Body of pancreas (tissue), 4 donors: Measurements from ENCODE around the gene CNTNAP1.

Source experiments
- POLR2A ChIP-seq, 3 donors: fragments of 450-650 bp; IDR thresholded peaks; one replicate each; pipeline ENCODE4 v1.6.1; 2016; ENCODE audit warnings: antibody characterized with exemption in 3 of 3, mild to moderate bottlenecking in 2 of 3
- TF ChIP-seq, protein P1 (sequence below), 7 experiments: fragments of 450-650 bp in 4 of 7; fragments of 200-600 bp in 3 of 7; sonication (generic) in 3 of 7; IDR thresholded peaks; one replicate each; pipeline ENCODE4 v1.5.1; 2016 to 2019; ENCODE audit warnings: antibody characterized with exemption in 7 of 7

DNA sequence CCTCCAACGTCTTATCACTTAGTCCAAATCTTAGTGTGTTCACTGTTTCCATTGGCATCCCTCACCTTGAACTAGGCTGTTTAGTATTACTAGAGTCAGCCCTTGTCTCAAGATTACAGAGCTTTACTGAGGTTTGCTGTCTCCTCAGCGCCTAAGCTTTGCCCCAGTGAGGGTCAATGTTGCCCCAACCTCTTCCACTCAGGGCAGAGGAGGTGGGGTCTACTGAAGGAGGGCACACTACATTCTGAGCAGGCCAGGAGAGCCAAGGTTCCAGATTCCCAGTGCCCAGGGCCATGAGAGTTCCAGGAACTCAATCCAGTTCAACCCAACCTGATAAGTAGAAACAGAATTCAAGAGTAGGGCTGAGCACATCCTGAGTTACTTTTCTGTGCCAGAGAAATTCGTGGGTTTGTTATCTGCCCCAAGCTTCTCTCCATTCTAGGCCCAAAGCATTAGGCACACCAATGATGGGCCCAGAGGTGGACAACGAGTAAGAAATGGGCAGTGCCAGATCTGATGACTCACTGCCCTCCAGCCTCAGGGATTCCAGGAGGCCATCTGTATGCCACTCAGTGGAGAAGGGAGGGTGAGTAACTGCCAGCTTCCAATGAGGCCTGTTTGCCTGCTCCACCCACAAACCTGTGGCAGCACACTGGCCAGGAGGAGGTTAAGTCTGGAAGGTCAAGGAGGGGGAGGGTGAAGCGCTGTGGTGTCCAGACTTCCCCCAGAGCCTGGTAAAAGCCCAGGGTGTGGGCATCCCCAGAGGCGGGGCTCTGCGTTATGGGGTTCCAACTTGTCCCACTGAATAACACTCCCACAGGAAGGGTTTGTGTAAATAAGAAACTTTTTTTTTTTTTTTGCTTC lies 15.0 kb upstream of the CNTNAP1 start:
- peak in 1 of 3 donors; percentile 13 for TF ChIP-seq POLR2A (IDR thresholded peaks at IDR 0.05)
- TF ChIP-seq, protein P1, sequence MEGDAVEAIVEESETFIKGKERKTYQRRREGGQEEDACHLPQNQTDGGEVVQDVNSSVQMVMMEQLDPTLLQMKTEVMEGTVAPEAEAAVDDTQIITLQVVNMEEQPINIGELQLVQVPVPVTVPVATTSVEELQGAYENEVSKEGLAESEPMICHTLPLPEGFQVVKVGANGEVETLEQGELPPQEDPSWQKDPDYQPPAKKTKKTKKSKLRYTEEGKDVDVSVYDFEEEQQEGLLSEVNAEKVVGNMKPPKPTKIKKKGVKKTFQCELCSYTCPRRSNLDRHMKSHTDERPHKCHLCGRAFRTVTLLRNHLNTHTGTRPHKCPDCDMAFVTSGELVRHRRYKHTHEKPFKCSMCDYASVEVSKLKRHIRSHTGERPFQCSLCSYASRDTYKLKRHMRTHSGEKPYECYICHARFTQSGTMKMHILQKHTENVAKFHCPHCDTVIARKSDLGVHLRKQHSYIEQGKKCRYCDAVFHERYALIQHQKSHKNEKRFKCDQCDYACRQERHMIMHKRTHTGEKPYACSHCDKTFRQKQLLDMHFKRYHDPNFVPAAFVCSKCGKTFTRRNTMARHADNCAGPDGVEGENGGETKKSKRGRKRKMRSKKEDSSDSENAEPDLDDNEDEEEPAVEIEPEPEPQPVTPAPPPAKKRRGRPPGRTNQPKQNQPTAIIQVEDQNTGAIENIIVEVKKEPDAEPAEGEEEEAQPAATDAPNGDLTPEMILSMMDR (IDR thresholded peaks at IDR 0.05) = no peak
